Ovary (tissue), 3 donors: ENCODE data around the gene FGD3.

Experiments
- CTCF ChIP-seq, 3 donors: fragments of 450-650 bp in 2 of 3; fragments of 200-600 bp in 1 of 3; IDR thresholded peaks; one replicate each; pipeline versions ENCODE4 v1.5.1 to v1.8.0; 2016 to 2022; ENCODE audit warnings: antibody characterized with exemption in 3 of 3, mild to moderate bottlenecking in 1 of 3
- EP300 ChIP-seq: sonication (generic); formaldehyde crosslinking; IDR thresholded peaks from one replicate; pipeline ENCODE4 v1.6.1; 2017; ENCODE audit warnings: antibody characterized with exemption
- POLR2A ChIP-seq: fragments of 450-650 bp; IDR thresholded peaks from one replicate; pipeline ENCODE4 v1.6.1; 2017; ENCODE audit warnings: antibody characterized with exemption, mild to moderate bottlenecking, moderate library complexity
- donor health status: DM: no; HTN: no; CAD: no.

DNA sequence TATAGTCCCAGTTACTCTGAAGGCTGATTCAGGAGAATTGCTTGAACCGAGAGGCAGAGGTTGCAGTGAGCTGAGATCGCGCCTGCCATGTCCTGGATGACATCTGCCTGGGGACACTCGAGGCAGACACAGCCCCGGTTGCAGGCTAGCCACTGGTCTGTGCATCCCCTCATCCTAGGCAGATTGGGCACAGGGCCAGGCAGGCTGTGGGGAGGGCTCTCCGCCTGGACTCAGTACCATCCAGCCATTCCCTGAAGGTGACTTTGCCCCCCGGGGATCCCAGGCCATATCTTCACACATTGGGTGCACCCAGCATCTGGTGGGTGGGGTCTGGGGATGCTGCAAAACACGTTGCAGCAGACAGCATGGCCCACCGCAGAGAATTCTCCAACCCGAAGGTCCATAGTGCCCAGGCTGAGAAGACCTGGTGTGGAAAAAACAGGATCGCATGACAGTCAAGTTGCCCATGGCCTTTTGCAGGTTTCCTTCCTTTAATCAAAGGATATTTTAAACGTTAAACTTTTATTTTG, 60.3 kb downstream of the FGD3 start:
- TF ChIP-seq CTCF (IDR thresholded peaks at IDR 0.05) (no peak), POLR2A (no peak), EP300 (no peak)
